Chondrocyte (in vitro differentiated cells): ENCODE results near the gene RAD51B. TPM values are rescaled to one million over a fixed set of nuclear protein-coding genes. Genes with fewer than 3 reads are reported as not detected.

ENCODE experiments used
- DNase-seq: peaks from one replicate; pipeline ENCODE4 v3.0.0; 2021; ENCODE audit warnings: mixed read lengths, low spot score
- H3K27ac Mint-ChIP-seq: one replicate; pipeline ENCODE4 v1.8.0; 2021; ENCODE audit warnings: mild to moderate bottlenecking, moderate library complexity, mixed read lengths; ENCODE audit not compliant: unreplicated experiment
- H3K27me3 Mint-ChIP-seq: 2 replicates; pipeline ENCODE4 v1.8.0; 2021; ENCODE audit warnings: low read depth, mixed read lengths
- H3K36me3 Mint-ChIP-seq: 2 replicates; pipeline ENCODE4 v1.8.0; 2021; ENCODE audit warnings: low read depth, mixed read lengths
- H3K4me1 Mint-ChIP-seq: 2 replicates; pipeline ENCODE4 v1.8.0; 2021; ENCODE audit warnings: low read depth, mild to moderate bottlenecking, mixed read lengths
- H3K4me3 Mint-ChIP-seq: one replicate; pipeline ENCODE4 v1.8.0; 2021; ENCODE audit warnings: mild to moderate bottlenecking, moderate library complexity, mixed read lengths; ENCODE audit not compliant: unreplicated experiment
- H3K9me3 Mint-ChIP-seq: 2 replicates; pipeline ENCODE4 v1.8.0; 2021; ENCODE audit warnings: low read depth, mixed read lengths
- CTCF ChIP-seq: fragments of 200-600 bp; sonication (generic); IDR thresholded peaks from 2 replicates; pipeline ENCODE4 v1.5.0; 2021; ENCODE audit warnings: antibody characterized with exemption, mild to moderate bottlenecking, moderate library complexity
- total RNA-seq: library from RNA; stranded (reverse); gene quantifications from 3 replicates; pipeline ENCODE4 v1.2.1, GENCODE V29; 2021

RAD51B gene
- total RNA-seq, 1 donor from 2014 or later, result 8.2 TPM

- no peak for TF ChIP-seq CTCF
- no peak overlapping the region for H3K4me3 Mint-ChIP-seq
- H3K36me3 Mint-ChIP-seq, result no peaks in the 10 kb centered on the region
- H3K27ac Mint-ChIP-seq, result no peak overlapping the region
- no peaks in the 10 kb centered on the region for H3K4me1 Mint-ChIP-seq
- no peaks in the 10 kb centered on the region for H3K27me3 Mint-ChIP-seq
- no peaks in the 10 kb centered on the region for H3K9me3 Mint-ChIP-seq
- no peak for DNase-seq
These were observed 472.2 kb downstream of the RAD51B start for GRCh38 chr14:68291820-68292219.

- no peaks in the 10 kb centered on the region for H3K36me3 Mint-ChIP-seq
- DNase-seq, result no peak
- H3K27me3 Mint-ChIP-seq, result no peaks in the 10 kb centered on the region
- no peak overlapping the region for H3K4me3 Mint-ChIP-seq
- TF ChIP-seq CTCF, result no peak
- H3K9me3 Mint-ChIP-seq, result no peaks in the 10 kb centered on the region
- H3K27ac Mint-ChIP-seq, result no peak overlapping the region
- H3K4me1 Mint-ChIP-seq, result peaks cover 1% of the 10 kb centered on the region
These were observed 473.0 kb downstream of the RAD51B start for GRCh38 chr14:68292441-68293215.

GRCh38 chr14:68293404-68293803, 473.8 kb downstream of the RAD51B start:
- no peak for TF ChIP-seq CTCF
- Mint-ChIP-seq H3K9me3 (no peaks in the 10 kb centered on the region), H3K4me1 (peaks cover 8% of the 10 kb centered on the region), H3K4me3 (no peak overlapping the region), H3K27me3 (no peaks in the 10 kb centered on the region), H3K27ac (no peak overlapping the region), H3K36me3 (no peaks in the 10 kb centered on the region)
- no peak for DNase-seq

- Mint-ChIP-seq H3K36me3 (no peaks in the 10 kb centered on the region), H3K9me3 (no peaks in the 10 kb centered on the region), H3K4me3 (no peak overlapping the region), H3K27me3 (no peaks in the 10 kb centered on the region), H3K4me1 (peaks cover 8% of the 10 kb centered on the region), H3K27ac (no peak overlapping the region)
- TF ChIP-seq CTCF, result no peak
- no peak for DNase-seq
These were observed 475.8 kb downstream of the RAD51B start for GRCh38 chr14:68295316-68295816.

- peaks cover 8% of the 10 kb centered on the region for H3K4me1 Mint-ChIP-seq
These were observed 477.5 kb downstream of the RAD51B start for GRCh38 chr14:68297039-68297438.

More at GRCh38 chr14:68297039-68297438, 477.5 kb downstream of the RAD51B start:
- no peak overlapping the region for H3K4me3 Mint-ChIP-seq
- no peak for DNase-seq
- H3K27me3 Mint-ChIP-seq, result no peaks in the 10 kb centered on the region
- H3K27ac Mint-ChIP-seq, result no peak overlapping the region
- peaks cover 2% of the 10 kb centered on the region for H3K9me3 Mint-ChIP-seq
- H3K36me3 Mint-ChIP-seq, result peaks cover under 1% of the 10 kb centered on the region
- TF ChIP-seq CTCF, result no peak
